Activated CD4-positive, CD25-positive, alpha-beta regulatory T cell treated with anti-CD3 and anti-CD28 coated beads, Interleukin-2, amount 50 U/mL, for 16 hours (primary cell): ENCODE results near the gene DHCR24.
"Not testable (repeated sequence)": the region's sequence is repeated elsewhere in the genome, so short reads cannot be mapped to it uniquely, and the experiment has no call there.

Source experiments
- DNase-seq: peaks from one replicate; pipeline ENCODE4 v3.0.0-alpha.2; 2020; ENCODE audit warnings: low read depth, low spot score

Gene DHCR24

GRCh38 chr1:54887665-54888071 is 673 bp upstream of the DHCR24 start:
- no peak for DNase-seq

- DNase-seq = no peak
Observed at GRCh38 chr1:54885807-54886723, 930 bp downstream of the DHCR24 start.

GRCh38 chr1:54885237-54885679 is 1.7 kb downstream of the DHCR24 start:
- no peak for DNase-seq

- no peak for DNase-seq
Observed at GRCh38 chr1:54884768-54885167, 2.2 kb downstream of the DHCR24 start.

GRCh38 chr1:54884135-54884586 is 2.8 kb downstream of the DHCR24 start:
- no peak for DNase-seq

GRCh38 chr1:54883349-54884102 is 3.5 kb downstream of the DHCR24 start:
- DNase-seq = no peak

GRCh38 chr1:54882519-54882918 is 4.5 kb downstream of the DHCR24 start:
- DNase-seq = no peak

GRCh38 chr1:54881604-54882003 is 5.4 kb downstream of the DHCR24 start:
- DNase-seq = not testable (repeated sequence)

GRCh38 chr1:54879872-54880271 is 7.1 kb downstream of the DHCR24 start:
- DNase-seq = no peak

GRCh38 chr1:54876814-54877213 is 10.2 kb downstream of the DHCR24 start:
- no peak for DNase-seq

GRCh38 chr1:54875000-54875399 is 12.0 kb downstream of the DHCR24 start:
- DNase-seq = no peak

- DNase-seq = no peak
Observed at GRCh38 chr1:54874079-54874830, 12.7 kb downstream of the DHCR24 start.

- no peak for DNase-seq
Observed at GRCh38 chr1:54872036-54872331, 15.0 kb downstream of the DHCR24 start.

- DNase-seq = no peak
Observed at GRCh38 chr1:54871275-54872035, 15.5 kb downstream of the DHCR24 start.

- DNase-seq = no peak
Observed at GRCh38 chr1:54870869-54871268, 16.1 kb downstream of the DHCR24 start.

GRCh38 chr1:54869173-54869851 is 17.7 kb downstream of the DHCR24 start:
- no peak for DNase-seq

- no peak for DNase-seq
Observed at GRCh38 chr1:54867717-54868057, 19.3 kb downstream of the DHCR24 start.

GRCh38 chr1:54866801-54867716 is 19.9 kb downstream of the DHCR24 start:
- no peak for DNase-seq

- DNase-seq = no peak
Observed at GRCh38 chr1:54865238-54866073, 21.5 kb downstream of the DHCR24 start.
